Fibroblast of skin of back (primary cell): Measurements from ENCODE around the gene TEX22.

Experiments
- DNase-seq: peaks from one replicate; pipeline ENCODE4 v3.0.0-alpha.2; 2013

The TEX22 gene

DNA sequence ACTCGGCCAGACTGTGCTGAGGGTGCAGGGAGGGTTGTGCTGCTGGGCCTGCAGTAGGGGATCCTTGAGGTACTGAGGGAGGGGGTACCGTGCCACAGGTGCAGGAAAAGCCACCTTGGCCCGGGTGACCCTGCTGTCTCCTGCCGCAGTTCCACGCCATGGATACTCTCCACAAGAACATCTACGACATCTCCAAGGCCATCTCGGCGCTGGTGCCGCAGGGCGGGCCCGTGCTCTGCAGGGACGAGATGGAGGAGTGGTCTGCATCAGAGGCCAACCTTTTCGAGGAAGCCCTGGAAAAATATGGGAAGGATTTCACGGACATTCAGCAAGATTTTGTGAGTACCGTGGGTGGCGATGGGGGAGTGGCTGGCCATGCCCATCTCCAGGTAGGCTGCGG is 62.3 kb downstream of the TEX22 start:
- DNase-seq = no peak

DNA sequence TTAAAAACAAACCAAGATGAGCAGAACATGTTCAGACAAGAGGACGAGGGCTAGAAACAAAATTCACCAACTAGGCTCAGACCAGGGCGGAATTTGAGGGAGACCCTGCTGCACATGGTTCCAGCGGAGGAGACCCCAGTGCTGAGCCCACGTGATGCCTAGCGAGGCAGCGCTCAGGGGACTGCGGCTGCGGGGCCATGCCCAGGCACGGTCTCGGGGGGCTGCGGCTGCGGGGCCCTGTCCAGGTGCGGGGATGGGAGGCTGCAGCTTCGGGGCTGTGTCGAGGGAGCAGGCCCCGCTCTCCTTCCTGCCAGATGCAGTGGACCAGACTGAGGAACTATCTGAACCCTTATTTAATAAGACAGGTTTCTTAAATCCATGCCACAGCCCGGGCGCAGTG is 63.6 kb downstream of the TEX22 start:
- no peak for DNase-seq
